Astrocyte of the cerebellum (primary cell): Measurements from ENCODE around the gene CCDC78.

Experiments used
- DNase-seq: peaks from one replicate; pipeline ENCODE4 v3.0.0-alpha.2; 2011; ENCODE audit warnings: low read depth
- H3K4me3 ChIP-seq: 2 replicates; pipeline ENCODE4 v1.5.1; 2011; ENCODE audit warnings: mild to moderate bottlenecking, low read depth, low read length, moderate library complexity
- in situ Hi-C: cut with HindIII; loops from 2 replicates; pipeline ENCODE4 v1.10.0; 2017; ENCODE audit warnings: low sequenced_read_pairs
- TF ChIP-seq, protein P1 (sequence below): IDR thresholded peaks from 2 replicates; pipeline ENCODE4 v1.5.1; 2012; ENCODE audit warnings: low read length, low read depth, moderate library complexity, mild to moderate bottlenecking; ENCODE audit errors: missing control alignments

CCDC78 gene

DNA sequence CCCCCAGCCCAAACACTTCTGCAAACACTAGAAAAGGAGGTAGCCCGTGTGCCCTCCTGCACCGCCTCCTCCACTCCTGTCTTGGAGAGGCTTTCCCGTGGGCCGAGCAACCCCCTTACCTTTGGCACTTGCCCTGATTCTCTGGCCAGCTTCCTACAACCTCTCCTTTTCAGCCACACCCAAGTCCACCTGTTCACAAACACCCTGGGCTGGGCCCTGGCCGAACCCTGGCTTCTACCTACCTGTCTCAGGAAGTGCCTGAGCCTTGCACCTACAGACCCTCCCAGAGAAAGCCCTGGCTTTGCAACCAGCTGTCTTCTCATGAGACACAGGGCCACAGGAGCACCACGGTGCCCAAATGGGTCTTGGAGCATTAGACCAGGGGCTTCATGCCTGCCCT lies 7.3 kb downstream of the CCDC78 start:
- TF ChIP-seq, protein P1, sequence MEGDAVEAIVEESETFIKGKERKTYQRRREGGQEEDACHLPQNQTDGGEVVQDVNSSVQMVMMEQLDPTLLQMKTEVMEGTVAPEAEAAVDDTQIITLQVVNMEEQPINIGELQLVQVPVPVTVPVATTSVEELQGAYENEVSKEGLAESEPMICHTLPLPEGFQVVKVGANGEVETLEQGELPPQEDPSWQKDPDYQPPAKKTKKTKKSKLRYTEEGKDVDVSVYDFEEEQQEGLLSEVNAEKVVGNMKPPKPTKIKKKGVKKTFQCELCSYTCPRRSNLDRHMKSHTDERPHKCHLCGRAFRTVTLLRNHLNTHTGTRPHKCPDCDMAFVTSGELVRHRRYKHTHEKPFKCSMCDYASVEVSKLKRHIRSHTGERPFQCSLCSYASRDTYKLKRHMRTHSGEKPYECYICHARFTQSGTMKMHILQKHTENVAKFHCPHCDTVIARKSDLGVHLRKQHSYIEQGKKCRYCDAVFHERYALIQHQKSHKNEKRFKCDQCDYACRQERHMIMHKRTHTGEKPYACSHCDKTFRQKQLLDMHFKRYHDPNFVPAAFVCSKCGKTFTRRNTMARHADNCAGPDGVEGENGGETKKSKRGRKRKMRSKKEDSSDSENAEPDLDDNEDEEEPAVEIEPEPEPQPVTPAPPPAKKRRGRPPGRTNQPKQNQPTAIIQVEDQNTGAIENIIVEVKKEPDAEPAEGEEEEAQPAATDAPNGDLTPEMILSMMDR, result no peak
- in situ Hi-C loops, result loop anchor here (10.0 kb wide), 1 partner anchor 256 kb away; the partner anchor contains the start of gene LMF1
- H3K4me3 ChIP-seq, result no peak overlapping the region
- DNase-seq, result no peak

DNA sequence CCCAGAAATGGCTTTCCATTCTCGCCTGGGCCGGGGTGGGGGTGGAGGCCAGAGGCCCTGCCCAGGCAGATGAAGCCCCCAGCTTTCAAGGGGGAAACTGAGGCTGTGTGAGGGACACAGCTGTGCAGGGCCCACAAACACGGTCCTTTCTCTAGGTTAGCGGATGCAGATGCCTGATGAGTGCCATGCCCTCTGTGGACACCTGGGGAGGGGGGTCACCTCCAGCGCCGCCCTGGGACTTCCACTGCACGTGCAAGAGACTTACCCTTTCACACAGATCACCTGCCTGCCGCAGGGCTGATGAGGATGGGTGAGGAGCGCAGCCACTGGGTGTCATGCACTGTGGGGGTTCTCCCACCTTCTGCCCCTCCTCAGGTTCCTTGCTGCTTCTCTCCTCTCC lies 7.9 kb downstream of the CCDC78 start:
- in situ Hi-C loops, result loop anchor here (10.0 kb wide), 1 partner anchor 256 kb away; the partner anchor contains the start of gene LMF1
- TF ChIP-seq, protein P1, result no peak
- no peak overlapping the region for H3K4me3 ChIP-seq
- no peak for DNase-seq

DNA sequence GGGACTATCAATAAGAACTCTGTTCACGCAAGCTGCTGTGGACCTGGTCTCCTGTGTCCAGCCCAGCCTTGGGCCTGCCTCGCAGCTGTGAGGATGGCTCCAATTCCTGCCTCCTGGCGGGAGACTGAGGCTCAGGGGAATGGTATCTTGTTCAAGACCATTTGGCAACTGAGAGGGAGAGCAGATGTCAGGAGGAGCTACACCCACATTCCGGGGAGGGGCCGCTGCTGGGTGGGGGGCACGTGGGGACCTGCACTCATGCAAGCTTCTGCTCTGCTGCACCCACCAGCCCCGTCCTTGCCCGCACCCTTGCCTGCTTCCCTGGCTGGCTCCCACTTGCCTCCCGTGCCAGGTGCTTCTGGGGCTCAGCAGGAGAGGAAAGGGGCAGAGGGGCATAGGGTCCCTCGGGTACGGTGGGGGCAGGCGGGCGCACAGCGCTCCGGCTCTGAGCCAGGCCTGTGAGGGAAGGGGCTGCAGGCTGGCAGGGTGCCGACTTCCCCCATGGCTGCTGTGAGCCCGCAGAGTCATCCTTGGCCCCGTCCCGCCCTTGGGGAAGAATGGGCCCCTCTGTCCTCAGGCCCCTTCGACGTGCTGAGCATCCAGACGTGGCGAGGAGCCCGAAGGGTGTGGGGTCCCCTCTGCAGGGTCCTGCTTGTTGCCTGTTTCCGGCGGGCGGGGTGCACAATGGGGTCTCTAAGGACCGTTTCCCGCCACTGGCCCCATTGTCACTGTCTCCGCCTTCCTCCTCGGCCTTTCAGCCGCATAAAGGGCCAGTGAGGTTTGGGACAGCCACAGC lies 8.6 kb downstream of the CCDC78 start:
- DNase-seq, result no peak
- TF ChIP-seq, protein P1, result no peak
- no peak overlapping the region for H3K4me3 ChIP-seq
- in situ Hi-C loops, result loop anchor here (10.0 kb wide), 1 partner anchor 257 kb away; the partner anchor contains the start of gene LMF1

DNA sequence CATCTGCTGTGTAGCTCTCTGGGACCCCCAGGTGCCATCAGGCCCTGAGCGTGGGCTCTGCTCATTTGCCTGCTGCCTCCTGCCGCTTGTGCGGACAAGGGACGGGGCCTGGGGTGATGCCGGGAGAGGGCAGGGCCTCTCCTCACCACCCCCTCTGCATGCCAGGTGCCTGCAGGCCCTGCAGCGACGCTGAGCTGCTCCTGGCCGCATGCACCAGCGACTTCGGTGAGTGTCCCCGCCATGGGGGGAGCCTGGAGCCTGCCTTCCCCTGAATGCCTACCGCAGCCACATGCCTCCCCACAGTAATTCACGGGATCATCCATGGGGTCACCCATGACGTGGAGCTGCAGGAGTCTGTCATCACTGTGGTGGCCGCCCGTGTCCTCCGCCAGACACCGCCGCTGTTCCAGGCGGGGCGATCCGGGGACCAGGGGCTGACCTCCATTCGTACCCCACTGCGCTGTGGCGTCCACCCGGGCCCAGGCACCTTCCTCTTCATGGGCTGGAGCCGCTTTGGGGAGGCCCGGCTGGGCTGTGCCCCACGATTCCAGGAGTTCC lies 9.4 kb downstream of the CCDC78 start:
- peak overlapping the region; percentile 55 for H3K4me3 ChIP-seq
- TF ChIP-seq, protein P1, result no peak
- in situ Hi-C loops, result loop anchor here (10.0 kb wide), 1 partner anchor 258 kb away; the partner anchor contains the start of gene LMF1
- DNase-seq, result no peak

DNA sequence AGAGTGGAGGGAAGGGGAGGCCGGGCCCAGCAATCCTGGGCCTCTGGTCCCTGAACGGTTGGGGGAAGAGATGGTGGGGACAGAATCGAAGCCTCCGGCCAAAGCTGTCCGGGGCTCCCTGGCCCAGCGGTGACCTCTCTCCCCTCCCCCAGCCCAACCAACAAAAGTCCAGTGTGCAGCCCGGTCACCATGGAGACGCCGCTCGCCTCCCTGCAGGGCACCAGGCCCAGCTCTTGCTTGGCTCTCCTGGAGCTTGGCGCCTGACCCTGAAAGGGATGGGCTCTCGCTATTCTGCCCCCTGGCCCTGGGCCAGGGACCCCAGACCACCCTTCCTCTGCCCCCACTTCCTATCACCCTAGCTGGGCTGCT lies 10.1 kb downstream of the CCDC78 start:
- TF ChIP-seq, protein P1, result no peak
- H3K4me3 ChIP-seq, result peak overlapping the region; percentile 55
- DNase-seq, result no peak
- in situ Hi-C loops, result loop anchor here (10.0 kb wide), 1 partner anchor 259 kb away; the partner anchor contains the start of gene LMF1

DNA sequence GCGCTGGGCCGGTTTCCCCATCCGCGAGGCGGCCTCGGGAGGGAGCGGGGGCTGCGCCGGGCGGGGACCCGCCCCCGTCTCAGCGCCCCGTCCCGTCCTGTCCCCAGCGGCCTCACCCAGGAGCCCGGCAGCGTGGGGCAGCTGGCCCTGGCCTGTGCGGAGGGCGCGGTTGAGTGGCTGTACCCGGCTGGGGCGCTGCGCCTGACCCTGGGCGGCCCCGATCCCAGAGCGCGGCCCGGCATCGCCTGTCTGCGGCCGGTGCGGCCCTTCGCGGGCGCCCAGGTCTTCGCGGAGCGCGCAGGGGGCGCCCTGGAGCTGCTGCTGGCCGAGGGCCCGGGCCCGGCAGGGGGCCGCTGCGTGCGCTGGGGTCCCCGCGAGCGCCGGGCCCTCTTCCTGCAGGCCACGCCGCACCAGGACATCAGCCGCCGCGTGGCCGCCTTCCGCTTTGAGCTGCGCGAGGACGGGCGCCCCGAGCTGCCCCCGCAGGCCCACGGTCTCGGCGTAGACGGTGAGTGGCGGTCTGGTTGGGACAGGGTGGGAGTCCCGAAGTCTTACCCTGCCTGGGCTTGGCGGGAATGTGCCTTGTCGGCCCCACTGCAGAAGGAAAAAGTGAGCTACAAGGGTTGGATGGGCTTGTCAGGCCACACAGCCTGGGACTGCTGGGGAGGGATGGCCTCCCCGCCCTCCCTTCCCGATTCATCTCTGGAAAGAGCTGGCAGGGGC lies 10.6 kb downstream of the CCDC78 start:
- DNase-seq, result no peak
- in situ Hi-C loops, result loop anchor here (10.0 kb wide), 1 partner anchor 259 kb away; the partner anchor contains the start of gene LMF1
- peak overlapping the region; percentile 55 for H3K4me3 ChIP-seq
- TF ChIP-seq, protein P1, result no peak
